GM18505 (cell line): ENCODE data around the gene CASZ1.

Experiments
- ATAC-seq: cut with Tn5 transposase; IDR thresholded peaks from one replicate; pipeline ENCODE4 v1.9.1; 2021; ENCODE audit not compliant: unreplicated experiment
- POLR2A ChIP-seq: IDR thresholded peaks from 4 replicates; pipeline ENCODE4 v1.6.1; 2011; ENCODE audit warnings: borderline replicate concordance; ENCODE audit not compliant: insufficient read depth, insufficient read length; ENCODE audit errors: extremely low read depth

CASZ1 gene

DNA sequence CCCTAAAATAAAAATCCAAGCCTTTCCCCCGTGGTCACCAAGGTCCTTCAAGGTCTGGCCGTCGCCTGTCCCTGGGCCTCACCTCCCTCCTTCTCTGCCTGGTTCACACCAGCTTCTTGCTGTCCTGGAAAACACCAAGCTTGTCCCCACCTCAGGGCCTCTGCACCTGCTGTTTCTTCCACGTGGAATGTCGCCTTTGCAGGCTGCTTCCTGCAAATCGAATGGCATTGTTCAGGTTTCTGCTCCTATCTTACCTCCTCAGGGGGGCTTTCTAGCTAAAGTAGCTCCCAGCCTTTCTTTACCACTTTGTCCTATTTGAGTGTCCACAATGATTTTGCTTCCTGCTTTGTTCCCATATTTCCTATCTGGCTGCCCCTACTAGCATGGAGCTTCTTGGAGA is 3.3 kb upstream of the CASZ1 start:
- ATAC-seq = no peak
- no peak for TF ChIP-seq POLR2A

DNA sequence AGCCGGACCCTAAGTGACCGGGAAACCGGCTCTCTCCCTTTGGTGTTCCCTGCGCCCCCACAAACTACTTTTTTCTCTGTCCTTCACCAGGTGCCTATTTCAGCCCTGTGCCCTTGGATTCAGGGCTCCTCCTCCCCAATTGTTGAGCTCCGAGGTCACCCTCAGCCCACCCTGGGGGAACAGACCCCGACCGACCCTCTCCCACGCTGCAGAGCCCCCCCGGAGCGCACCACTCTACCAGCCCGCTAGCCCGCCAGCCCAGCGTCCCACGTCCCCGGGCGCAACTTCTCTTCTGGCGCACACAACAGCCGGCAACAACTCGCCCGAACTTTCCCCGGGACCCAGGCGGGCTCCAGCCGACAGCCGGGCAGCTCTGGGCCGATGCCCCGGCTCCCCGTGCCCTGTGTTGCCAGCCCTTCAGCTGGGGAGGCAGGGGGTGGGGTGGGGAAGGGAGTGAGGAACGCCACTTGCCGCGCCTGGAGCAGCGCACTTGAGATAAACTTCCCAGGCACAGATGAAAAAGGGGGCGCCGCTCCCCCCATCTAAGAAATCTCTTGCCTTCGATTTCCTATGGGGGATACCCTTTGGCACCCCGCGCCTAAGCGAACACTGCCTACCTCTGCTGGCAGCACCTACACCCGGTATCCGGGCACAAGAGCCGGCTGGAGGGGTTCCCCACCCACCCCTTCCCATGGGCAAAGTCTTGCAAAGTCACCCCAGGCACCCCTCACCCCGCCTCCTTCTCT is 997 bp downstream of the CASZ1 start:
- TF ChIP-seq POLR2A = no peak
- no peak for ATAC-seq

GRCh38 chr1:10794724-10795275 is 1.6 kb downstream of the CASZ1 start:
- TF ChIP-seq POLR2A = no peak
- ATAC-seq = no peak

- no peak for TF ChIP-seq POLR2A
- ATAC-seq = no peak
These were observed 3.3 kb downstream of the CASZ1 start for GRCh38 chr1:10793129-10793651.

DNA sequence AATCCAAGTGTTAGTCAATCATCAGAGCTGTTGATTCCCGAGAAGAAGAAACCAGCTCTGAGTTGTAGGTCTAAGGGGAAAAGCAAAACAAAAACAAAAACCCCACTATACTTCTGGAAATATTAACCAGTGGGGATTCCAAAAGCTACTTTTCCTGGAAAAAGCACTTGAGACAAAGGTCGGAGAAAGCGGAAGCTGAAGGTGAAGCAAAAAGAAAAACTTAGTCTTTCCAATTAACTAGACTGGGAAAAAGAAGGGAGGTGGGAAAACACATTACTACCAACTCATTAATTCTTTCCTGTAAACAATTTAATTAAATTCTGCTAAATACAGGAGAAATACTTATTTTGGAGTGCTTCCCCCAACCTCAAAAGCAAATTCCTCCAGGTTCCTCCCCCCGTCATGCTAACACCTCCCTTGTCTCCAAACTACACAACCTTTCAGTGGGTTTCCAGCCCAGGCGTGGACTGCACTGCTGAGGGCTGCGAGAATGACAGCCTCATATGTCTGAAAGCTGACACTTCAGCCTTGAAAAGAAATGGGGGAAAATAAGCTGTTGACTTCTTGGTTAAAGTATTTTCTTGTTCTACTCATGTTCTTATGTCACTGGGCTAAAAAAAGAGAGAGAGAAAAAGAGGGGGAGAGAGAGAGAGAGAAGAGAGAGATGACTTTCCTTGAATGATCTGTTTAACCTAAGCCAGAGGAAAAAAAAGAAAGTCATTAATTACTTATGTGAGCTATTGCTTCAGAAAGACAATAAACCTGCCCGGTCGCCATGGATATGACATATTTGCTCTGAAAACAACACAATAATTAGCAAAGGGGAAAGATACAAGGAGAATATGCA is 5.1 kb downstream of the CASZ1 start:
- no peak for TF ChIP-seq POLR2A
- ATAC-seq = no peak

DNA sequence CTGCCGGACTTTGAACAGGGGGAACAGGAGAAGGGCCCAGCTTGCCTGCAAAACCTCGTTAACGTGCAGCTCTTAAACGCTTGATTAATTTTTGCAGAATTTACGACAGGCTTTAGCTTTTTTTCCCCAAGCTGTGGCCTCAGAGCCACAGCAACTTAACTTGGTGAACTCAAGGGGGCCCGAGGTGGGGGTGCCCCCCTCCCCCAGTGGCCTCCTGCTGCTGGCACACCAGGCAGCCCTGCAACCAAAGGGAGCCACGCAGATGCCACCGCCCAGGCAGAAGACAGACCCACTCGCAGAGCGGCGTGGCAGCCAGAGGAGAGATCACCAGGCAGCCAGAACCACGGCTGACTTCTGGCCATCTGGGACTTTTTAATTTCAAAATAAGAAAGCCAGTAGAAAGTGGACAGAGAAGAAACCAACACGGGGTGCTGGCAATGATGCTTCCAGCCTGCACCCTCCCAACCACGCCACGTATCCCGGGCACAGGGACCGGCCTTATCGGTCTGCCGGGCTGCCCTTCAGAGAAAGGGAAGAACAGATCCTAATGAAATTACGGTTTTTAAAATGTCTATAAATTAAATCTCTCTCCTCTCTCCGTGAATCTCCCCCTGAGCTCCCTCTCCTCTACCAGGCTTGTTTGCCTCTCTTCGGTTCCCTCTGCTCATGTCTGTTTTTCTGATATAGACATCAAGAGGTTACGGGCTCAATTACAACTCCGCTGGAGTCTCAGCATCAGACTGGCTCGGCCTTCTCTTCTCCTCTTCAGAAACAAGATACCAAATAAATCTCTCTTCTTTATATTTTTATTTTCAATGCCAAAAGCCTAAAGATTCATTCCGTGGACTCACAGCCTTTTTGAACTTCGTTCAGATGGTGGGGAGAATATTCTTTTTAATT is 6.4 kb downstream of the CASZ1 start:
- no peak for ATAC-seq
- no peak for TF ChIP-seq POLR2A

DNA sequence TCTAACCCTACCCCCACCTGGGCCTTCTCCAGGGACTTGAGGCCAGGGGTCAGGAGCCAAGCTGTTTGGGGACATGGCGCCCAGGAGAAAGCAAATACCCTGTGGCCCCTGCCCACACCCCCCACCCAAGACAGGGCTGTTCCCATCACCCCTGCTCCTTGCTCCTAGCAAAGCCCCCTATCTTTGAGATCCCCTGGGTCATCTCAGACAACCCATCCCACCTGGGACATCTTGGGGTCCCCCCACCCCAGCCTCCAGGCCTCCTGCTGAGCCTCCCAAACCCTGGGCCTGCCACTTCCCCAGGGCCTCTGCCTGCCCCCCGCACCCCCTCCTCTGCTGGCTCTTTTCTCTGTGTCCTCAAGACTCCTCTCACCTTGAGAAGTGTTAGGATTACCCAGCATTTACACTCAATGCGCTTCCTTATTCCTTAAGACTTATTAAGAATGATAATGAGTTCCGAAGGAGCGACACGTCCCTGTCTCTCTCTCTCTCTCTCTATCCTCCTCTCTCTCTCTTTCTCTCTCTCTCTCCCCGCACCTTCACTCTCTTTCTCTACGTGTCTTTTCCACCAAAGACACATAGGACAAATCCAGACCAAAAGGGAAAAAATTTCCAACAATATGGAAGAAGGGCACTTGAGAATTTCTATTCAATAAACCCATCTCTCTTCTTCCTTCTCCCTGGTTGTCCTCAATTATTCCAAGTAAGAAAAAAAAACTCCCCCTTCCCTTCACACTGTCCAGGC is 7.2 kb downstream of the CASZ1 start:
- no peak for TF ChIP-seq POLR2A
- ATAC-seq = no peak

GRCh38 chr1:10788592-10789006 is 7.8 kb downstream of the CASZ1 start:
- ATAC-seq = no peak
- no peak for TF ChIP-seq POLR2A

DNA sequence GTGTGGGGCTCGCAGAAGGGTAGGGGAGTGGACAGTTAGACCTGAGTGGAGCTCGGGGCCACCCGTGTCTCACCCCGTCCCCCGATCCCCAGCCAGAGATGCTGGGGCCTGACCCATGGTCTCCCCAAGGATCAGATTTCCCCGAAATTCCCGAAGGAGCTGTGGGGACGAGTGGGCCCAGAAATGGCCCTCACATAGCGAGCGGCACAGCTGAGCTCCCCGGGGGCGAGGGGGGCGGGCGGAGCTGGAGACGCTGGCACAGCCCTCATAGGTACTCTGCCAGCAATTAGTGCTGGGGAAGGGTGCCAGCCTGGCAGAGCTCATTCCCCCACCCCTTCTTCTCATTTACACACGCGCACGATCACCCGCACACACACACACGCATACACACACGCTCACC is 9.2 kb downstream of the CASZ1 start:
- no peak for ATAC-seq
- no peak for TF ChIP-seq POLR2A

DNA sequence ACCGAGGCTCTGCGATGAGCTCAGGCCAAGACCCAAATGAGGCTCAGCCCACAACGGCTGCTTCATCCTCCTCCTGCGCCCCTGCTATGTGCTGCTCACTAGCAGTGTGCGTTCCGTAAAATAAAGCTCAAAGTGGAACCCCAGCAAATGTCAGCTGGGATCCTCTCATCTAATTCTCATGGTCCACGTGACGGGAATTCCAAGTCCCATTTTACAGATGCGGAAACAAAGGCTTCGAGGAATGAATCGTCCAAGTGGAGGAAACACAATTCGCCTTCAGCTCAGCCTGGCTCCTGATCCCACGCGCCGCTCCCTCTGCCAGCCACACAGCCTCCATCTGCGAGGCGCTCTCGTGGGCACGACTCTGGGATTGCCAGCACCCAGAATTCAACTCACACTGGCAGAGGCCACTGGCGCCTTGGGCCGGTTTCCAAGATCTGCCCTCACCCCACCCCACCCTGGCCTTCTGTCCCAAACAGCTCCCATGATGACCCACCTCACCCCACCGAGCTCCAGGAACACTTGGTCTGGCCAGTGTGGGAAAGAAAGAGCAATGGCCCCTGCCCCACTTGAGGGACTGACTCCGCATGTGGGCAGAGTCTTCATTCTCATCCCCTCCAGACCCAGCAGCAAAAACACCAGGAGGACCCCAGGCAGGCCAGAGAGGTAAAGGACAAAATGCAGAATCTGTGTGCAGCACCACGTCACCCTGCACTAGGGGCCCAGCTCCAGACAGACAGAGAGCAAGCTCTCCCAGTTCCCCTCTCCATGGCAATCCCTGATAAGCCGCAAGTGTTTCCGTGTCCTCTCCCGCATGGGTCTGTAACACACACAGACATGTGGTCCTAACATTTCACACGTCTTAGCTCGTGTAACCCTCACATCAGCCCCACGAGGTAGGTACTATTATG is 10.5 kb downstream of the CASZ1 start:
- no peak for ATAC-seq
- TF ChIP-seq POLR2A = no peak

- ATAC-seq = no peak
- TF ChIP-seq POLR2A = no peak
These were observed 11.3 kb downstream of the CASZ1 start for GRCh38 chr1:10784998-10785727.
